ENCODE results near the gene SENP2.
A peak's percentile ranks its signal among the peaks of the same experiment; 100 is the strongest.
"Not testable (repeated sequence)": the region's sequence is repeated elsewhere in the genome, so short reads cannot be mapped to it uniquely, and the experiment has no call there.

The SENP2 gene

GRCh38 chr3:185585859-185586685 lies at the start of gene SENP2:
SENP2 (plus strand) TSS chr3:185586295; CDS start chr3:185586414, 119 bp downstream.
- peak; percentile 99 for DNase-seq (ENCODE audit: low read depth, low spot score)

DNA sequence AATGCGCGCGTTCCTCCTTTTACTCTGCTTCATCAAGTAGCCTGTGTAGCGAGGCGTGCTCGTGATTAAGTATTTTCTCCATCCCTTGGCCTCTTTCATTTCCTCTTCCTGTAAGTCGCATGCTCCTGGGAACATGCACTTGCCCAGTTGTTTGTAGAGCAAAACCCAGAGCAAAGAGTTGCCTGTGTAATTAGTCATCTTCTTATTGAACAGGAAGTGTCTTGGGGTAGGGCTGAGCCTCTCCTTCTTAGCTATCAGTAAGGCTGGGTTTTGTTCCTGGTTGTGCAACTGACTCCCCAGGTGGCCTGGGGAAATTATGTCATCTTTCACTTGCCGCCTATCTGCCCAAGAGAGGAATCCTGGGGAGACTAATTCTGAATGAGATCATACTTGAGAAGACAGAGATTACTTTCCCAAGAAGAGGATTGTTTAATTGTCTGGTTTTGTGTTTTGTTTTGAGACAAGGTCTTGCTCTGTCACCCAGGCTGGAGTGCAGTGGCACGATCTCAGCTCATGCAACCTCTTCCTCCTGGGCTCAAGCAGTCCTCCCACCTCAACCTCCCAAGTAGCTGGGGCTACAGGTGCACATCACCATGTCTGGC lies 48.6 kb upstream of the SENP2 start:
- peak; percentile 51 for DNase-seq (ENCODE audit: low read depth, low spot score)

- no peak for DNase-seq (ENCODE audit: low read depth, low spot score)
Observed at GRCh38 chr3:185539934-185540333, 46.2 kb upstream of the SENP2 start.

- no peak for DNase-seq (ENCODE audit: low read depth, low spot score)
Observed at GRCh38 chr3:185540695-185541094, 45.4 kb upstream of the SENP2 start.

GRCh38 chr3:185549122-185549521 lies 37.0 kb upstream of the SENP2 start:
- no peak for DNase-seq (ENCODE audit: low read depth, low spot score)

DNA sequence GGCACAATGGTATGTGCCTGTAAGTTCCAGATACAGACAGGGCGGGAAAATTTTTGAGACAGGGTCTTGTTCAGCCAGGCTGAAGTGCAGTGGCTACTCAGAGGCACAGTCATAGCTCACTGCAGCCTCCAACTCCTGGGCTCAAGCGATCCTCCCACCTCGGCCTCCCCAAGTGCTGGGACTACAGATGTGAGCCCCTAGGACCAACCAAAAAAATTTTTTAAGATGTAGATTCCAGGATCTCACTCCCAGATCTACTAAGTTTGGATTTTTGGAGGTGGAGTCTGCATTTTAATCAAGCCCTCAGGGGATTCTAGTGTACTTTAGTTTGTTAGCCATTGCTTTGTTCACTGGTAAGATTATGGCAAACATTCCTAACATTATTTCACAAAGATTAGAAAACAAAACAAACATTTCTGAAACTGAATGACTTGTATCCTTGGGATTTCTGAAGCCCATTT lies 36.4 kb upstream of the SENP2 start:
- no peak for DNase-seq (ENCODE audit: low read depth, low spot score)

DNA sequence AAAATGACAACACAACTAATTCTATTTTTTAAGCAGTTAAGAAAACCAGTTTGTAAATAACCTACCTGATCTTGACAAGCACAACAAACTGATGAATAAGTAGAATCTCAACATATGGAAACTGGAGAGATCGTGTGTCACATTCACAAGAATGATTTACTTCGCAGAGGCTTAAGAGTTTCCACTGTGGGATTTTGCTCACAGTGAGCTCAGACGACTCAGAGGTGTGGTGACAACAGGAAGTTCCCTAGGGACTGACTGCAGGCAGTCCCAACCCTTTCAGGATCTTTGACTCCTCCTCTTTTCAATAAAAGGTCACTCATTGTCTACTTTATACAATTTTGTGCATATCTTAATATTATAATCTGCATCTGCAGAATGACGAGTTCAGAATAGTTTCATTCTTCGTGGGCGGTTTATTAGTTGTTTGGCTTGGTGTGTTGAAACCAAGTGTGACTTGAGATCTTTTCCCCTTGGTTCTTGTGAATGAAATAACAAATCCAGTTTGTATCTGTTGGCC lies 33.7 kb upstream of the SENP2 start, which contains the start of gene LIPH:
LIPH (minus strand) TSS at position 231 of the 520 bp plus-strand sequence; CDS start at position 114, 117 bp downstream.
- no peak for DNase-seq (ENCODE audit: low read depth, low spot score)

GRCh38 chr3:185555101-185555501 lies 31.0 kb upstream of the SENP2 start:
- no peak for DNase-seq (ENCODE audit: low read depth, low spot score)

GRCh38 chr3:185555860-185556347 lies 30.2 kb upstream of the SENP2 start:
- no peak for DNase-seq (ENCODE audit: low read depth, low spot score)

- DNase-seq (ENCODE audit: low read depth, low spot score), result not testable (repeated sequence)
Observed at GRCh38 chr3:185556640-185557039, 29.5 kb upstream of the SENP2 start.

DNA sequence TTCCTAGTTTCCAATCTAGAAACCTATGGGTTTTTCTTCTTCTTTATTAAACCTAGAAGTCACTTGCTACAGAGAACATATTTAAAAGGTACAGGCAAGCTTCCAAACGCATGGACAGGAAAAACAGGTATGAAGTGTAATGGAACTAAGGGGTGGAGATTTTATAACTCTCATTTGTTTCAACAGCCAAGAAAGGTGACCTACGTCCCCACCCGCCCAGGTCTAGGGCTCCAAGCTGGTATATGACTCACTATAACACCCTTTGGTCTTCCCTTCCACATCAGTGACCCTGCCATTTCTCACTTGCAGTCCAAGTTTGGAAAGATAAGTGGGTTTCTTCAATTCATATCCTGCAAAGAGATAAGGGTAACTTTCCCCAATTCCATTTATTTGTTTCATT lies 27.7 kb upstream of the SENP2 start:
- no peak for DNase-seq (ENCODE audit: low read depth, low spot score)

DNA sequence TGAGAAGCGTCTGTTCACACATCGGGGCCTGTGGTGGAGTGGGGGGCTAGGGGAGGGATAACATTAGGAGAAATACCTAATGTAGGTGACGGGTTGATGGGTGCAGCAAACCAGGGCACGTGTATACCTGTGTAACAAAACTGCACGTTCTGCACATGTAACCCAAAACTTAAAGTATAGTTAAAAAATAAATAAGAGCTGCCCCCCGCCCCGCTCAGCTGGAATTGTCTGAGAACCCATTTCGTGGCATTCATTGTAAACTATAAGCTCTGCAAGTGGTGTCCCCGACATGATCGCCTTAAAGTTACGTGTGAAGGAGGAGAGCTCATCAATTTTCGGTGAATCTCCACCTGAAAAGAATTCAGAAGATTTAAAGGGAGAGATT lies 26.4 kb upstream of the SENP2 start:
- DNase-seq (ENCODE audit: low read depth, low spot score), result no peak

DNA sequence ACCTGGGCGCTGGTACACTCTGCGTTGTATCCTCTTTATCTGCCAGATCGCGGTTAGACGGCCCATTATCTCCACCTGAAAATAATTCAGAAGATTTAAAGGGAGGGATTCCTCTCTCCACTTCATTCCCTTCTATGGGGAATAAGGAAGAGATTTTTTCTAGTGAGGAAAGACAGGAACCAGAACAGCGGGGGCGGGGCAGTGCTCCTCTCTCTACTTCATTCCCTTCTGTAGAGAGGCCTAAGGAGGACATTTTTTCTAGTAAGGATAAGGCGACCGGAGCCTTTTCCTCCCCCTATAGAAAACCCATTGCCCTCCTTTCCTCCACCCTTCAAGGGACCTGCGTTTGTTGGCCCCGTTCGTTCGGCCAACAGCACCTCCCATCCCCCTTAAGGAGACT lies 25.4 kb upstream of the SENP2 start:
- peak; percentile 65 for DNase-seq (ENCODE audit: low read depth, low spot score)

GRCh38 chr3:185561374-185561943 lies 24.6 kb upstream of the SENP2 start:
- no peak for DNase-seq (ENCODE audit: low read depth, low spot score)

- peak; percentile 66 for DNase-seq (ENCODE audit: low read depth, low spot score)
Observed at GRCh38 chr3:185561958-185562357, 24.1 kb upstream of the SENP2 start.

- DNase-seq (ENCODE audit: low read depth, low spot score), result no peak
Observed at GRCh38 chr3:185572183-185572582, 13.9 kb upstream of the SENP2 start.

- DNase-seq (ENCODE audit: low read depth, low spot score), result peak; percentile 85
Observed at GRCh38 chr3:185575108-185575869, 10.8 kb upstream of the SENP2 start.

DNA sequence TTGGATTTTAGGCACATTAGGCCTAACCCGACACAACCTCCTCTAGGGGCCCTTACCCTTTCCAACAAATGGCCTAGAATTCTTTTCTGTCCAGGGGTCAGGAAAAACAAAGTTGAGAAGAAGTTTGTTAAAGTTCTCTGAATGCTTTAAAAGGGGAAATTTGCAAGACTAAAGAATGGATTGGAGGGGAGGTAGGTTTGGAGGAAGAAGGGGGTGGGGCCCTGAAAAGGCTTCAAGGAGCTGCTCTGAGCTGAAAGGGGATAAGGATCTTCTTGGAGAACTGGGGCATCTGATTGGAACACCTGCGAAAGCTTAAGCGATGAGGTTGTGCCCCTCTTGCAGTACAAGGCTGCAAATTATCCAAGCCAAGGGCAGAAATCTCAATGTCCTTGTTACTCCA lies 3.9 kb upstream of the SENP2 start:
- DNase-seq (ENCODE audit: low read depth, low spot score), result peak; percentile 89

GRCh38 chr3:185582871-185583270 lies 3.2 kb upstream of the SENP2 start:
- no peak for DNase-seq (ENCODE audit: low read depth, low spot score)

DNA sequence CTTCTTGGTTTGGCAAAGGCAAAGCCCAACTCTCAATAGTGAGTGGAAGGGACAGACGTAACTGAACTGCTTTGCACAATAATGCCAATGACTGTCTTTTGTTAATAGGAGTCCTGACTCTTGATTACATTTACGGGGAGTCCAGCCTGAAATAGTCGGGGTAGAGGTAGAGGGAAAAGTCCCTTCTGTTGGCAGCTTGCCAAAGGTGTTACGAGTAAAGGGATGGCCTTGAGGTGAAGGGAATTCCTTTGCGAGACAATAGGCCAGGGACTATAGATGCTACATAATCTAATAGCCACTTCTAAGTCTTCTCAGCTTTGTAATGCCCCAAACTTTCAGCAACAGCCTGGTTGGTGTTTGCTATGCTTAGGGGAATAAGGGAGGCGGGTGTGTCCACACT lies 2.2 kb upstream of the SENP2 start:
- DNase-seq (ENCODE audit: low read depth, low spot score), result peak; percentile 27

DNA sequence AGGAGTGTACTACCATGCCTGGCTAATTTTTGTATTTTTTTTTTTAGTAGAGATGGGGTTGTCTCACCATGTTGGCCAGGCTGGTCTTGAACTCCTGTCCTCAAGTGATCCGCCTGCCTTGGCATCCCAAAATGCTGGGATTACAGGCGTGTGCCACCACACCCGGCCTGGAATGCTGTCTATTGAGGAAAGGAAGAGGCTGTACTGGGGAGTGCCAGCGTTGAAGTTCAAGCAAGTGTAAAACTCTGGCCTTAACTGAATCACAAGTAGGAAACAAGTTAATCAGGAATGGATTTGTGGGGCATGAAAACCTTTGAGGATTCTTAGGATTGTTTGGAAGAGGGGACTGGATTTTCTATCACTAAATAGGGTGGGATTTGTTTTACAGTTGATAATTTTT lies 1.4 kb upstream of the SENP2 start:
- DNase-seq (ENCODE audit: low read depth, low spot score), result peak; percentile 15

- DNase-seq (ENCODE audit: low read depth, low spot score), result no peak
Observed at GRCh38 chr3:185585518-185585858, 607 bp upstream of the SENP2 start.
